DMS114 treated with DMSO at 0.1 percent for 48 hours (cell line): ENCODE results near the gene OBSCN.
"Not testable (repeated sequence)": the region's sequence is repeated elsewhere in the genome, so short reads cannot be mapped to it uniquely, and the experiment has no call there.

Experiments
- DNase-seq: peaks from one replicate; lab custom pipeline; 2025; ENCODE audit not compliant: unreplicated experiment; lab: John Stamatoyannopoulos, UW

OBSCN gene

GRCh38 chr1:228252476-228252875, 44.6 kb downstream of the OBSCN start:
- not testable (repeated sequence) for DNase-seq

GRCh38 chr1:228256626-228257375, 49.0 kb downstream of the OBSCN start:
- no peak for DNase-seq

GRCh38 chr1:228258486-228258885, 50.6 kb downstream of the OBSCN start:
- DNase-seq, result no peak

GRCh38 chr1:228259368-228259894, 51.6 kb downstream of the OBSCN start:
- no peak for DNase-seq

- no peak for DNase-seq
Measured at GRCh38 chr1:228259951-228260350, 52.1 kb downstream of the OBSCN start.

- no peak for DNase-seq
Measured at GRCh38 chr1:228261706-228262105, 53.9 kb downstream of the OBSCN start.

- DNase-seq, result no peak
Measured at GRCh38 chr1:228262475-228262874, 54.6 kb downstream of the OBSCN start.

GRCh38 chr1:228263636-228264035, 55.8 kb downstream of the OBSCN start:
- no peak for DNase-seq

- DNase-seq, result no peak
Measured at GRCh38 chr1:228264090-228264829, 56.4 kb downstream of the OBSCN start.

- DNase-seq, result no peak
Measured at GRCh38 chr1:228265167-228265566, 57.3 kb downstream of the OBSCN start.

- DNase-seq, result no peak
Measured at GRCh38 chr1:228267962-228268880, 60.4 kb downstream of the OBSCN start.

GRCh38 chr1:228268881-228269265, 61.0 kb downstream of the OBSCN start:
- DNase-seq, result no peak

- not testable (repeated sequence) for DNase-seq
Measured at GRCh38 chr1:228269431-228269830, 61.6 kb downstream of the OBSCN start.

- DNase-seq, result no peak
Measured at GRCh38 chr1:228270032-228270431, 62.2 kb downstream of the OBSCN start.

- no peak for DNase-seq
Measured at GRCh38 chr1:228271701-228272251, 63.9 kb downstream of the OBSCN start.

GRCh38 chr1:228272331-228272791, 64.5 kb downstream of the OBSCN start:
- no peak for DNase-seq

GRCh38 chr1:228272831-228273571, 65.2 kb downstream of the OBSCN start:
- DNase-seq, result no peak

GRCh38 chr1:228273720-228274451, 66.0 kb downstream of the OBSCN start:
- DNase-seq, result no peak

- no peak for DNase-seq
Measured at GRCh38 chr1:228274452-228275178, 66.8 kb downstream of the OBSCN start.
